Measurements from ENCODE around the gene TOMM20.

TOMM20 gene

GRCh38 chr1:235069176-235069575, 59.5 kb downstream of the TOMM20 start:
- H3K4me3 ChIP-seq (ENCODE audit: low read length) = no peak overlapping the region
- TF ChIP-seq CTCF (IDR thresholded peaks at IDR 0.05; ENCODE audit: insufficient read depth, low read depth, low read length, missing control alignments) = no peak
- DNase-seq (ENCODE audit: low read depth) = peak; percentile 39

GRCh38 chr1:235068158-235069121, 60.2 kb downstream of the TOMM20 start:
- no peak overlapping the region for H3K4me3 ChIP-seq (ENCODE audit: low read length)
- TF ChIP-seq CTCF (IDR thresholded peaks at IDR 0.05; ENCODE audit: insufficient read depth, low read depth, low read length, missing control alignments) = no peak
- DNase-seq (ENCODE audit: low read depth) = peak; percentile 100

- no peak for TF ChIP-seq CTCF (IDR thresholded peaks at IDR 0.05; ENCODE audit: insufficient read depth, low read depth, low read length, missing control alignments)
- peak; percentile 100 for DNase-seq (ENCODE audit: low read depth)
- H3K4me3 ChIP-seq (ENCODE audit: low read length) = no peak overlapping the region
These were observed 61.1 kb downstream of the TOMM20 start for GRCh38 chr1:235067396-235068157.

- H3K4me3 ChIP-seq (ENCODE audit: low read length) = no peak overlapping the region
- no peak for DNase-seq (ENCODE audit: low read depth)
- TF ChIP-seq CTCF (IDR thresholded peaks at IDR 0.05; ENCODE audit: insufficient read depth, low read depth, low read length, missing control alignments) = no peak
These were observed 65.4 kb downstream of the TOMM20 start for GRCh38 chr1:235063068-235063765.

GRCh38 chr1:235060607-235061470, 67.8 kb downstream of the TOMM20 start:
- TF ChIP-seq CTCF (IDR thresholded peaks at IDR 0.05; ENCODE audit: insufficient read depth, low read depth, low read length, missing control alignments) = no peak
- peak; percentile 78 for DNase-seq (ENCODE audit: low read depth)
- H3K4me3 ChIP-seq (ENCODE audit: low read length) = no peak overlapping the region
